HepG2 (cell line): ENCODE results near the gene CCT3. TPM values are rescaled to one million over a fixed set of nuclear protein-coding genes. Genes with fewer than 3 reads are reported as not detected.
A peak's percentile ranks its signal among the peaks of the same experiment; 100 is the strongest.

Experiments used
- JUNB ChIP-seq: sonication (generic); formaldehyde crosslinking; IDR thresholded peaks from 2 replicates; pipeline ENCODE4 v1.8.0; 2022; ENCODE audit warnings: missing genetic modification reagents, mild to moderate bottlenecking, borderline replicate concordance
- KDM3A ChIP-seq: IDR thresholded peaks from 2 replicates; pipeline ENCODE4 v1.6.1; 2018; ENCODE audit warnings: low read depth, missing compliant biosample characterization
- NR2F1 ChIP-seq, 2 experiments: fragments of 450-650 bp in 1 of 2; formaldehyde crosslinking in 1 of 2; IDR thresholded peaks; 2 replicates each; pipeline versions ENCODE4 v1.5.0 to v1.6.1; 2016 to 2020; ENCODE audit warnings: mild to moderate bottlenecking in 1 of 2, missing compliant biosample characterization in 1 of 2, missing genetic modification reagents in 1 of 2, moderate library complexity in 1 of 2
- RBAK ChIP-seq: sonication (generic); formaldehyde crosslinking; IDR thresholded peaks from 2 replicates; pipeline ENCODE4 v1.5.1; 2020; ENCODE audit warnings: mild to moderate bottlenecking, missing genetic modification reagents
- SALL1 ChIP-seq: sonication (generic); formaldehyde crosslinking; IDR thresholded peaks from 2 replicates; pipeline ENCODE4 v1.8.0; 2022; ENCODE audit warnings: mild to moderate bottlenecking, missing genetic modification reagents
- SKIL ChIP-seq: sonication (generic); formaldehyde crosslinking; IDR thresholded peaks from 2 replicates; pipeline ENCODE4 v1.8.0; 2022; ENCODE audit warnings: missing genetic modification reagents, mild to moderate bottlenecking, moderate library complexity, borderline replicate concordance
- THRA ChIP-seq: sonication (generic); formaldehyde crosslinking; IDR thresholded peaks from 2 replicates; pipeline ENCODE4 v1.4.0; 2020; ENCODE audit warnings: missing genetic modification reagents, borderline replicate concordance
- XRCC5 ChIP-seq: fragments of 200-400 bp; formaldehyde crosslinking; optimal IDR thresholded peaks from 2 replicates; pipeline ENCODE3; 2017; ENCODE audit warnings: mild to moderate bottlenecking, low read length
- ZHX1 ChIP-seq: sonication (generic); formaldehyde crosslinking; IDR thresholded peaks from 2 replicates; pipeline ENCODE4 v1.8.1; 2022; ENCODE audit warnings: low read depth, mild to moderate bottlenecking, missing genetic modification reagents
- ZNF230 ChIP-seq: sonication (generic); formaldehyde crosslinking; IDR thresholded peaks from 2 replicates; pipeline ENCODE4 v1.4.0; 2020; ENCODE audit warnings: mild to moderate bottlenecking, missing genetic modification reagents
- ZNF703 ChIP-seq: sonication (generic); formaldehyde crosslinking; IDR thresholded peaks from 2 replicates; pipeline ENCODE4 v1.5.1; 2020; ENCODE audit warnings: missing genetic modification reagents, mild to moderate bottlenecking, moderate library complexity, borderline replicate concordance
- ZNF766 ChIP-seq: sonication (generic); formaldehyde crosslinking; IDR thresholded peaks from 2 replicates; pipeline ENCODE4 v1.5.0; 2020; ENCODE audit warnings: missing genetic modification reagents, borderline replicate concordance
- polyA plus RNA-seq, 8 experiments: library from polyadenylated mRNA; depleted of rRNA in 3 of 8; stranded (reverse) in 7 of 8; unstranded in 1 of 8; fragments of >200 nt; fragmentation: Illumina TruSeq in 4 of 8; extraction: Trizol in 4 of 8; gene quantifications; 2 replicates each; pipeline versions ENCODE4 v1.2.1 to v1.2.3, GENCODE V29; 2011 to 2016; ENCODE audit warnings: low read depth in 4 of 8, missing spikeins in 1 of 8, mixed read lengths in 1 of 8; ENCODE audit not compliant: insufficient read depth in 1 of 8
- total RNA-seq, 5 experiments: library from RNA; depleted of rRNA; stranded (reverse); fragments of >200 nt; fragmentation: Illumina TruSeq; extraction: Trizol; gene quantifications; 2 replicates each; pipeline ENCODE4 v1.2.3, GENCODE V29; 2016; ENCODE audit warnings: low read depth in 1 of 5
- TF ChIP-seq, protein P1 (sequence below): sonication (generic); formaldehyde crosslinking; IDR thresholded peaks from 2 replicates; pipeline ENCODE4 v1.4.0; 2020; ENCODE audit warnings: missing genetic modification reagents, borderline replicate concordance

The CCT3 gene
- total and polyA plus RNA-seq, 2 of the 13 experiments (the other 11 are each of a cell fraction or from before 2014, with no cell fraction given), result 319 to 615 TPM

DNA sequence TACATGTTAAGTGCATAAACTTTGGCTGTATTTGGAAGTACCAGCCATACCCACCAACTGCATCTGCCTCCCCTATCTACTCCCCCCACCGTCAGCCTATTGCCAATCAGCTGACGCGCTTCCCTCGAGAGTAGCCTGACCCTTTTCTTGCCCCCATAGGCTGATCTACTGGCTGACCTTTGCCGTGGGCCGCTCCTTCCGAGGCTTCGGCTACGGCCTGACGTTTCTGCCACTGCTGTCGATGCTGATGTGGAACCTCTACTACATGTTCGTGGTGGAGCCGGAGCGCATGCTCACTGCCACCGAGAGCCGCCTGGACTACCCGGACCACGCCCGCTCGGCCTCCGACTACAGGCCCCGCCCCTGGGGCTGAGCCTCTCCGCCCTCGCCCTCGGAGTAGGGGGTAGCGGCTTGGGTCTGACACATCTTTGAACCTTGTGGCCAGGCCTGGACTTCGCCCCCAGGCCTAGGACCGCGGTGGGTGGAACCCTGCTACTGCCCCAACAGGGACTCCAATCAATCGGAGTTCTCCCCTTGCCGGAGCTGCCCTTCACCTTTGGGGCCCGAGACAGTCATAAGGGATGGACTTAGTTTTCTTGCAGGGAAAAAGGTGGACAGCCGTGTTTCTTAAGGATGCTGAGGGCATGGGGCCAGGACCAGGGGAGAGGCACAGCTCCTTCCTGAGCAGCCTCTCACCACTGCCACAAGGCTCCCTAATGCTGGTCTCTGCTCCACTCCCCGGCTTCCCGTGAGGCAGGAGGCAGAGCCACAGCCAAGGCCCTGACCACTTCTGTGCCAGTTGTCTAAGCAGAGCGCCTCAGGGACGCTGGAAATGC is 46.6 kb downstream of the CCT3 start (continued):
- TF ChIP-seq JUNB (CRISPR knock-in tag) (no peak), SKIL (CRISPR knock-in tag) (peak; percentile 46; the same call in 1 of the 2 replicates), XRCC5 (peak; percentile 75), ZHX1 (peak; percentile 40; the same call in 1 of the 2 replicates), SALL1 (CRISPR knock-in tag) (peak; percentile 78), NR2F1 (CRISPR knock-in tag; IDR thresholded peaks at IDR 0.05) (peak in 1 of 2 experiments; percentile 61; a peak in 3 of 4 replicates), RBAK (CRISPR knock-in tag) (0 out of 2 replicates have a peak, but pooled peaks have one; percentile 60), THRA (CRISPR knock-in tag) (0 out of 2 replicates have a peak, but pooled peaks have one; percentile 22), ZNF703 (CRISPR knock-in tag) (no peak), KDM3A (peak; percentile 38; the same call in 1 of the 2 replicates), ZNF230 (CRISPR knock-in tag) (0 out of 2 replicates have a peak, but pooled peaks have one; percentile 55), ZNF766 (CRISPR knock-in tag) (no peak)
- TF ChIP-seq, protein P1, sequence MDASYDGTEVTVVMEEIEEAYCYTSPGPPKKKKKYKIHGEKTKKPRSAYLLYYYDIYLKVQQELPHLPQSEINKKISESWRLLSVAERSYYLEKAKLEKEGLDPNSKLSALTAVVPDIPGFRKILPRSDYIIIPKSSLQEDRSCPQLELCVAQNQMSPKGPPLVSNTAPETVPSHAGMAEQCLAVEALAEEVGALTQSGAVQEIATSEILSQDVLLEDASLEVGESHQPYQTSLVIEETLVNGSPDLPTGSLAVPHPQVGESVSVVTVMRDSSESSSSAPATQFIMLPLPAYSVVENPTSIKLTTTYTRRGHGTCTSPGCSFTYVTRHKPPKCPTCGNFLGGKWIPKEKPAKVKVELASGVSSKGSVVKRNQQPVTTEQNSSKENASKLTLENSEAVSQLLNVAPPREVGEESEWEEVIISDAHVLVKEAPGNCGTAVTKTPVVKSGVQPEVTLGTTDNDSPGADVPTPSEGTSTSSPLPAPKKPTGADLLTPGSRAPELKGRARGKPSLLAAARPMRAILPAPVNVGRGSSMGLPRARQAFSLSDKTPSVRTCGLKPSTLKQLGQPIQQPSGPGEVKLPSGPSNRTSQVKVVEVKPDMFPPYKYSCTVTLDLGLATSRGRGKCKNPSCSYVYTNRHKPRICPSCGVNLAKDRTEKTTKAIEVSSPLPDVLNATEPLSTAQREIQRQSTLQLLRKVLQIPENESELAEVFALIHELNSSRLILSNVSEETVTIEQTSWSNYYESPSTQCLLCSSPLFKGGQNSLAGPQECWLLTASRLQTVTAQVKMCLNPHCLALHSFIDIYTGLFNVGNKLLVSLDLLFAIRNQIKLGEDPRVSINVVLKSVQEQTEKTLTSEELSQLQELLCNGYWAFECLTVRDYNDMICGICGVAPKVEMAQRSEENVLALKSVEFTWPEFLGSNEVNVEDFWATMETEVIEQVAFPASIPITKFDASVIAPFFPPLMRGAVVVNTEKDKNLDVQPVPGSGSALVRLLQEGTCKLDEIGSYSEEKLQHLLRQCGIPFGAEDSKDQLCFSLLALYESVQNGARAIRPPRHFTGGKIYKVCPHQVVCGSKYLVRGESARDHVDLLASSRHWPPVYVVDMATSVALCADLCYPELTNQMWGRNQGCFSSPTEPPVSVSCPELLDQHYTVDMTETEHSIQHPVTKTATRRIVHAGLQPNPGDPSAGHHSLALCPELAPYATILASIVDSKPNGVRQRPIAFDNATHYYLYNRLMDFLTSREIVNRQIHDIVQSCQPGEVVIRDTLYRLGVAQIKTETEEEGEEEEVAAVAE (CRISPR knock-in tag), result peak; percentile 59; the same call in 1 of the 2 replicates
